GM23248 (cell line): ENCODE results near the gene CUL3. TPM values are rescaled to one million over a fixed set of nuclear protein-coding genes. Genes with fewer than 3 reads are reported as not detected.

Experiments used
- DNase-seq: peaks from one replicate; pipeline ENCODE4 v3.0.0-alpha.2; 2015
- H2AFZ ChIP-seq: fragments of 200-600 bp; sonication (generic); 2 replicates; pipeline ENCODE4 v1.6.1; 2016; ENCODE audit warnings: antibody characterized with exemption
- H3F3A ChIP-seq: fragments of 200-600 bp; sonication (generic); 2 replicates; pipeline ENCODE4 v1.6.1; 2016; ENCODE audit warnings: mild to moderate bottlenecking, antibody characterized with exemption, mixed run types; ENCODE audit not compliant: insufficient read depth
- H3K27ac ChIP-seq: fragments of 200-600 bp; sonication (generic); 2 replicates; pipeline ENCODE4 v1.5.1; 2016; ENCODE audit warnings: mild to moderate bottlenecking
- H3K27me3 ChIP-seq: fragments of 200-600 bp; sonication (generic); replicated peaks from 2 replicates; pipeline ENCODE4 v1.6.1; 2016; ENCODE audit warnings: mild to moderate bottlenecking; ENCODE audit not compliant: insufficient read depth
- H3K36me3 ChIP-seq: fragments of 200-600 bp; sonication (generic); 2 replicates; pipeline ENCODE4 v1.6.1; 2016; ENCODE audit warnings: low read depth, mild to moderate bottlenecking
- H3K4me1 ChIP-seq: fragments of 200-600 bp; sonication (generic); 2 replicates; pipeline ENCODE4 v1.6.1; 2016; ENCODE audit warnings: mild to moderate bottlenecking; ENCODE audit not compliant: insufficient read depth
- H3K4me2 ChIP-seq: fragments of 200-600 bp; sonication (generic); one replicate; pipeline ENCODE4 v1.6.1; 2016; ENCODE audit warnings: mild to moderate bottlenecking; ENCODE audit not compliant: unreplicated experiment
- H3K4me3 ChIP-seq: fragments of 200-600 bp; sonication (generic); 2 replicates; pipeline ENCODE4 v1.5.1; 2016; ENCODE audit warnings: mild to moderate bottlenecking
- H3K79me2 ChIP-seq: fragments of 200-600 bp; sonication (generic); 2 replicates; pipeline ENCODE4 v1.6.1; 2016; ENCODE audit warnings: mild to moderate bottlenecking; ENCODE audit not compliant: insufficient read depth
- H3K9ac ChIP-seq: fragments of 200-600 bp; sonication (generic); 2 replicates; pipeline ENCODE4 v1.6.1; 2016; ENCODE audit warnings: mild to moderate bottlenecking
- H3K9me2 ChIP-seq: fragments of 200-600 bp; sonication (generic); 2 replicates; pipeline ENCODE4 v1.6.1; 2016; ENCODE audit warnings: mixed run types, mild to moderate bottlenecking, moderate library complexity; ENCODE audit not compliant: insufficient read depth
- H3K9me3 ChIP-seq: fragments of 200-600 bp; sonication (generic); one replicate; pipeline ENCODE4 v1.6.1; 2017; ENCODE audit warnings: low read depth
- H4K20me1 ChIP-seq: fragments of 200-600 bp; sonication (generic); 2 replicates; pipeline ENCODE4 v1.6.0; 2016; ENCODE audit not compliant: insufficient read depth
- EZH2 ChIP-seq: fragments of 200-600 bp; sonication (generic); IDR thresholded peaks from 2 replicates; pipeline ENCODE4 v1.6.1; 2018; ENCODE audit warnings: antibody characterized with exemption, mild to moderate bottlenecking; ENCODE audit not compliant: insufficient read depth, poor library complexity, severe bottlenecking
- EZH2phosphoT487 ChIP-seq: fragments of 200-600 bp; sonication (generic); IDR thresholded peaks from 2 replicates; pipeline ENCODE4 v1.6.1; 2018; ENCODE audit warnings: antibody characterized with exemption, moderate library complexity, mild to moderate bottlenecking, low read depth; ENCODE audit not compliant: insufficient read depth
- WGBS, 2 experiments: methylation state at CpG; one replicate each; pipeline ENCODE4 v1.1.6; 2015 to 2017; ENCODE audit warnings: low lambda C conversion rate in 2 of 2, low coverage in 1 of 2; ENCODE audit errors: missing lambda C conversion rate in 2 of 2; 5-methylcytosine and 5-hydroxymethylcytosine counted together
- in situ Hi-C: fragments of 300-500 bp; cut with MboI; formaldehyde crosslinking; loops from 2 replicates; pipeline ENCODE4 v1.15.0; 2020
- polyA plus RNA-seq: library from polyadenylated mRNA; unstranded; fragments of >200 nt; fragmentation: Nextera tagmentation; extraction: Ambion mirVana; gene quantifications from 2 replicates; pipeline ENCODE4 v1.2.1, GENCODE V29; 2016
- total RNA-seq: library from RNA; depleted of rRNA; stranded (reverse); fragments of >200 nt; shearing (Covaris generic); gene quantifications from 2 replicates; pipeline ENCODE4 v1.2.3, GENCODE V29; 2014

Gene CUL3
- total and polyA plus RNA-seq, 2 experiments from 2014 or later = 24.7 to 47.8 TPM

- Histone ChIP-seq H3K4me2 (no peak overlapping the region), H3K4me3 (no peak overlapping the region), H3K79me2 (peaks cover 100% of the 10 kb centered on the region), H3K9me2 (no peaks in the 10 kb centered on the region), H3F3A (no peaks in the 10 kb centered on the region), H3K9me3 (no peaks in the 10 kb centered on the region), H3K4me1 (no peaks in the 10 kb centered on the region), H3K9ac (no peak overlapping the region), H4K20me1 (peaks cover 9% of the 10 kb centered on the region; the same call in 1 of the 2 replicates), H3K36me3 (peaks cover 14% of the 10 kb centered on the region), H3K27ac (no peak overlapping the region), H2AFZ (no peak overlapping the region), H3K27me3 (no peaks in the 10 kb centered on the region)
- TF ChIP-seq EZH2 (no peak), EZH2phosphoT487 (no peak)
- no peak for DNase-seq
- in situ Hi-C loops = no loop called here
- 100% methylated on average over 1 of the region's 1 CpG for WGBS, 2 experiments
Observed at GRCh38 chr2:224532441-224532840, 52.7 kb downstream of the CUL3 start.

DNA sequence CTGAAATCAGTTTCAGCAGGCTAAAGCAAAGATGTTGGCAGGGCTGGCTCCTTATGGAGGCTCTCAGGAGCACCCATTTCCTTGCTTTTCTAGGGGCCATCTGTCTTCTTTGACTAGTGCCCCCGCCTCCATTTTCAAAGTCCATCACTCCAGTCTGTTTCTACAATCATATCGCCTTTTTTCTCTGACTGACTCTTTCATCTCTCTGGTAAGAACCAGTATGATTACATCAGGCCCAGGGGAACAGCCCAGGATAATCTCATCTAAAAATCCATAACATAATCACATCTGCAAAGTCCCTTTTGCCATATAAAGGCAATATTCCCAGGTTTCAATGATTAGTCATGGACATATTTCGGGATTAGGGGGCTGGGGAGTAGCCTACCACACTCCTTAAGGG is 57.0 kb downstream of the CUL3 start:
- peaks cover 8% of the 10 kb centered on the region; the same call in 1 of the 2 replicates for H4K20me1 ChIP-seq
- no peak for DNase-seq
- 46 to 51% methylated on average over 3 of the region's 3 CpGs for WGBS, 2 experiments

DNA sequence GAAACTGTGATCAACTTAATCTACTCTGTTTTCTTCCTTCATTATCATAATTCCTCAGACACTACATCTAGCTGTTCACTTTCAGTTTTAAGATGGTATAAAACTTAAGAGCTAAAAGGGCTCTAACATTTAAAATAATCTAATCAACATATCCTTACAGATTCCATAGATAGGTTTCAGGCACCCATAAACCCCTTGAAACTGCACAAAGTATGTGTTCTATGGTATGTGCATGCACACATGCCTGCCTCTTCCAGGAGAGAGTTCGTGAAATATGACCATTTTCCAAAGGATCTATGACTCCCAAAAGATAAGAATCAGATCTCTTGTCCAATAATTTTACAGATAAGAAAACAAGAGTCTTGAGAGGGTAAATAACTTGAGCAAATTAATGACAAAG is 59.4 kb downstream of the CUL3 start:
- no peak for DNase-seq
- Histone ChIP-seq H3K27me3 (no peaks in the 10 kb centered on the region), H3F3A (peaks cover 6% of the 10 kb centered on the region; the same call in 1 of the 2 replicates), H3K9me3 (no peaks in the 10 kb centered on the region), H3K27ac (no peak overlapping the region), H4K20me1 (peaks cover 8% of the 10 kb centered on the region; the same call in 1 of the 2 replicates), H3K4me1 (peaks cover 8% of the 10 kb centered on the region; the same call in 1 of the 2 replicates), H3K79me2 (peaks cover 100% of the 10 kb centered on the region), H3K9me2 (no peaks in the 10 kb centered on the region), H3K36me3 (no peaks in the 10 kb centered on the region; the same call in 1 of the 2 replicates), H3K9ac (no peak overlapping the region), H3K4me3 (no peak overlapping the region), H3K4me2 (no peak overlapping the region), H2AFZ (no peak overlapping the region)
- in situ Hi-C loops = no loop called here
- 95 to 100% methylated on average over 1 of the region's 1 CpG for WGBS, 2 experiments
- TF ChIP-seq EZH2phosphoT487 (no peak), EZH2 (no peak)

More for the DNA sequence above, 57.0 kb downstream of the CUL3 start:
- TF ChIP-seq EZH2phosphoT487 (no peak), EZH2 (no peak)
- H3K9me2 ChIP-seq = no peaks in the 10 kb centered on the region
- no peaks in the 10 kb centered on the region for H3K4me1 ChIP-seq
- no peaks in the 10 kb centered on the region for H3K27me3 ChIP-seq
- H3K79me2 ChIP-seq = peaks cover 100% of the 10 kb centered on the region
- 0 out of 2 replicates have a peak, but pooled peaks cover 5% of the 10 kb centered on the region for H3F3A ChIP-seq
- H3K36me3 ChIP-seq = peaks cover under 1% of the 10 kb centered on the region; the same call in 1 of the 2 replicates
- no peaks in the 10 kb centered on the region for H3K9me3 ChIP-seq
- H2AFZ ChIP-seq = no peak overlapping the region
- H3K27ac ChIP-seq = no peak overlapping the region
- H3K9ac ChIP-seq = no peak overlapping the region
- H3K4me3 ChIP-seq = no peak overlapping the region
- no peak overlapping the region for H3K4me2 ChIP-seq
- in situ Hi-C loops = no loop called here

DNA sequence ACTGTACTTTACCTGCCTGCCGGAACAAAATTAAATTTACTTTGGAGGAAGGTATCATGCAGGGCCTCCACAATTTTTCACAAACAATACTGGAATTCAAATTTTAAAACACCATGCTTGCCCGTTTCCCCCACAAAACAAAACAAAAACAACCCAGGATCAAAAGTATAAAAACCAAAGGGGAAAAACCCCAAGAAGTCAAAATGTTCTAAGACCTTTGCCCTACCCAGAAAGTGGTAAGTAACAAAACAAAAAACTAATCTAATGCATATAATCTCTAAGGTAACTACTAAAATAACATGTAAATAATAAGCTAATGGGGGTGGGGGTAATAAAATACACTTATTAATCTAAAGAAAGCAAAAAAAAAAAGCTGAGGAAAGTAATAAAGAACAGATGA is 60.5 kb downstream of the CUL3 start:
- no peak for DNase-seq
- no peak overlapping the region for H3K4me3 ChIP-seq
- no peak overlapping the region for H3K27ac ChIP-seq
- no peak overlapping the region for H3K4me2 ChIP-seq
- peaks cover 8% of the 10 kb centered on the region; the same call in 1 of the 2 replicates for H4K20me1 ChIP-seq
- peaks cover 17% of the 10 kb centered on the region for H3F3A ChIP-seq
- H2AFZ ChIP-seq = no peak overlapping the region
- no peak for TF ChIP-seq EZH2phosphoT487
- no peaks in the 10 kb centered on the region for H3K9me2 ChIP-seq
- in situ Hi-C loops = no loop called here
- peaks cover 99% of the 10 kb centered on the region for H3K79me2 ChIP-seq
- no peak overlapping the region for H3K9ac ChIP-seq
- H3K36me3 ChIP-seq = no peaks in the 10 kb centered on the region; the same call in 1 of the 2 replicates
- H3K4me1 ChIP-seq = peaks cover 19% of the 10 kb centered on the region
- 97 to 98% methylated on average over 2 of the region's 2 CpGs for WGBS, 2 experiments
- H3K9me3 ChIP-seq = no peaks in the 10 kb centered on the region
- H3K27me3 ChIP-seq = no peaks in the 10 kb centered on the region
